GM12801 (cell line): Measurements from ENCODE around the gene LPP.

Source experiments
- CTCF ChIP-seq: IDR thresholded peaks from one replicate; pipeline ENCODE4 v1.5.1; 2011; ENCODE audit warnings: control low read depth; ENCODE audit not compliant: insufficient read length; ENCODE audit errors: extremely low read depth

The LPP gene

GRCh38 chr3:188567478-188568195 lies 413.7 kb downstream of the LPP start:
- no peak for TF ChIP-seq CTCF

- TF ChIP-seq CTCF = no peak
Observed at GRCh38 chr3:188568736-188569135, 414.8 kb downstream of the LPP start.

- no peak for TF ChIP-seq CTCF
Observed at GRCh38 chr3:188571531-188572095, 417.7 kb downstream of the LPP start.

GRCh38 chr3:188573291-188573940 lies 419.5 kb downstream of the LPP start:
- no peak for TF ChIP-seq CTCF

DNA sequence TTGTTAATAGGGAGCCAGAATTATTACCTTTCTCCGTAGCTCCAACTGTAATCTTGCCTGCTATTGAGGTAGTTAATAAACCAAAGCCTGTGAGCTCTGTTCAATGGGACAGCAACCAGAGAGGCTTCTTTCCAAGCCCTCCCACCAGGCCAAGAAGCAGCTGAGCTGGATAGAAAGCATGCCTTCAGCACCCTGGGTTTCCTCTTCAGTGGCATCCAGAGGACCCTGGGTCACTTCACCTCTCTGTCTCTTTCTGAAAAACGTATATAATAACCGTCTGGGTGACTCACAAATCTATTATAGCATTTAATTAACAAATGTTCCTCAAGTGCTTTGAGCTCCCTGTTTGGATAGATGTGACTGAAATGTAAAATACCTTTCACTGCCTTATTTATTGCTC lies 420.0 kb downstream of the LPP start:
- no peak for TF ChIP-seq CTCF

DNA sequence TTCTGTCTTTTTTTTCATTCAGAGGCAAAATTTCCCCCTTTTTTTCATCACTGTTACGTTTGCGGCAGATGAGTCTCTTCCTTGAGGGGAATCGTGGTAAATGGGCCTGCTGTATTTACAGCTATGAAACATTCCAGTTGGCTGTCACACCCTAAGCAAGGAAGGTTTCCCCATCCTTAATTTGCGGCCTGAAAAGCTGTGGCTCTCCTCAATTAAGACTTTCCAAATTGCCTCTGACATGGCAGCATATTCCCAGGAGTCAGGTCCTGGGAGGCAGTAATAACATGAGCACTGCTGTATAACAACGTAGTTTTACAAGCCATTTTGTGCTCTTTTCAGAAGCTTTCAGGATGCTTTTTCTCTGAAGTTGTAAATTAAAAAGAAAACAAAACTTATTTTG lies 420.9 kb downstream of the LPP start:
- no peak for TF ChIP-seq CTCF

GRCh38 chr3:188575501-188575900 lies 421.5 kb downstream of the LPP start:
- TF ChIP-seq CTCF = no peak
